SKM-1 (cell line): Measurements from ENCODE around the gene ZC3H7A.
A peak's percentile ranks its signal among the peaks of the same experiment; 100 is the strongest.
"Not testable (repeated sequence)": the region's sequence is repeated elsewhere in the genome, so short reads cannot be mapped to it uniquely, and the experiment has no call there.

Experiments
- DNase-seq: peaks from one replicate; lab custom pipeline; 2025; ENCODE audit not compliant: unreplicated experiment; lab: John Stamatoyannopoulos, UW

ZC3H7A gene

GRCh38 chr16:11797166-11797956, at the start of gene ZC3H7A:
Gene ZC3H7A, minus strand, starts transcription at chr16:11797258. Its CDS starts 14,904 bp downstream, at chr16:11782354.
- peak; percentile 91 for DNase-seq

GRCh38 chr16:11844499-11844898, 47.4 kb upstream of the ZC3H7A start:
- no peak for DNase-seq

- DNase-seq: no peak
These were observed 46.8 kb upstream of the ZC3H7A start for GRCh38 chr16:11843861-11844260.

GRCh38 chr16:11843206-11843605, 46.1 kb upstream of the ZC3H7A start:
- no peak for DNase-seq

- DNase-seq: no peak
These were observed 44.0 kb upstream of the ZC3H7A start for GRCh38 chr16:11841026-11841425.

GRCh38 chr16:11836650-11837244, 39.7 kb upstream of the ZC3H7A start:
- no peak for DNase-seq

- DNase-seq: no peak
These were observed 39.0 kb upstream of the ZC3H7A start for GRCh38 chr16:11835891-11836649.

GRCh38 chr16:11835309-11835708, 38.3 kb upstream of the ZC3H7A start:
- DNase-seq: no peak

GRCh38 chr16:11833951-11834695, 37.1 kb upstream of the ZC3H7A start:
- peak; percentile 87 for DNase-seq

GRCh38 chr16:11828696-11829095, 31.6 kb upstream of the ZC3H7A start:
- DNase-seq: no peak

GRCh38 chr16:11825520-11826165, 28.6 kb upstream of the ZC3H7A start:
- DNase-seq: not testable (repeated sequence)

GRCh38 chr16:11824362-11824761, 27.3 kb upstream of the ZC3H7A start:
- peak; percentile 86 for DNase-seq

GRCh38 chr16:11823645-11824044, 26.6 kb upstream of the ZC3H7A start:
- DNase-seq: peak; percentile 42

- DNase-seq: peak; percentile 95
These were observed 22.7 kb upstream of the ZC3H7A start for GRCh38 chr16:11819798-11820197.

GRCh38 chr16:11818970-11819369, 21.9 kb upstream of the ZC3H7A start:
- DNase-seq: not testable (repeated sequence)

- no peak for DNase-seq
These were observed 19.1 kb upstream of the ZC3H7A start for GRCh38 chr16:11816123-11816522.

GRCh38 chr16:11814800-11815199, 17.7 kb upstream of the ZC3H7A start:
- not testable (repeated sequence) for DNase-seq

- DNase-seq: no peak
These were observed 9.7 kb upstream of the ZC3H7A start for GRCh38 chr16:11806721-11807120.

- DNase-seq: no peak
These were observed 8.5 kb upstream of the ZC3H7A start for GRCh38 chr16:11805556-11805955.

GRCh38 chr16:11801481-11802021, 4.5 kb upstream of the ZC3H7A start:
- DNase-seq: no peak
